HG03571 (cell line): ENCODE results near the gene HMOX1.

Source experiments
- ATAC-seq: cut with Tn5 transposase; IDR thresholded peaks from one replicate; pipeline ENCODE4 v1.9.1; 2021; ENCODE audit not compliant: unreplicated experiment

The HMOX1 gene

GRCh38 chr22:35380537-35381423 is at the start of gene HMOX1:
Gene HMOX1, plus strand, starts transcription at chr22:35381096. Its CDS starts 78 bp downstream, at chr22:35381174.
- ATAC-seq = no peak

DNA sequence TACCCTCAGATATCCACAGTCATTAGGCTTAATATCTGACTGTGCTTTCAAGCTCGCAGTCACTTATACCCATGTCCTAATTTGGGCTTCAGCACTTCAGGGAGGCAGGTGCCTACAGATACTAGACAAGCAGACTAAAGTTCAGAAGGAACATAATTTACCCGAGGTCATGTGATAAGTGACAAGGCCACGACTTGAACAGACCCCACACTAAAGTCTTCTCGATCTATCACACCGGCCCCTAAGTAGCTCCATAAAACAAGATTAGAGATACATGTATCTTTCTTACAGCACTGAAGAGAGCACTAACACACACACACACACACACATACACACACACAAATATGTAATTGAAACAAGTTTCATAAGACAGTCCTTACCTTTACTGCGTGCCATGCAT is 48.6 kb upstream of the HMOX1 start:
- ATAC-seq = no peak

GRCh38 chr22:35333220-35333619 is 47.7 kb upstream of the HMOX1 start:
- no peak for ATAC-seq

DNA sequence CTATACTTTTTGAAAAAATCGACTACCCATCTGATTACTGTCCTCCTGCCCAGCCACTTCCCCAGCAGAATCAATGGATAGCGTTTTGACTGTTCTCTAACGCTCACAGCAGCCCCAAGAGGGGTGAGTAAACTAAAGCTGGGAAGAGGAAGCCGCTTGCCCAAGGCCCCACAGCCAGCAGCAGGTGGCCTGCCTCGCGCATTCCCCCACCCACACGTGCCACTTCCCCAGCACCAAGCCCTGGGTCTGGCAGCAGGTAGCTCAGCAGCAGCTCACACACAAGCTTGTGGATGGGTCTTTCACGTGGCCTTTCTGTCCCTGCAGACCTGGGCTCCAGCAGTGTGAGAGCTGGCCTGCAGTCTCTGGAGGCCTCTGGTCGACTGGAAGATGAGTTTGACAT is 46.9 kb upstream of the HMOX1 start:
- no peak for ATAC-seq

DNA sequence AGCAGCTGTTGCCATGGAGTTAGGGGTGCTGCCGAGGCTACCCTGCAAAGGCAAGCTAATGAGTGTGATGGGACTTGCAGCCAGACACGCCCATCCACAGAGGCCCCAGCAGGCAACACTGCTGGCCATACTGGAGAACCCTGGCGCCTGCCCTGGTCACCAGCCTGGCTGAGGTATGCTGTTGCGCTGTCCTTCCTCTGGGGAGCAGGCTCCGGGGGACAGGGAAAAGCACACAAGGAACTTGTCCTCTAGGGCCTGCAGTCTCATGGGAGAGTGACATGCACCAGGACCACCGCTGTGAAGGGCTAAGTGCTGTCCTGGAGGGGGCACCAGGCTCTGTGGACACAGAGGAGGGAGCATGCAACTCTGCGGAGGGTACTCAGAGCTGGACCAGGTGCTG is 45.4 kb upstream of the HMOX1 start:
- ATAC-seq = no peak

GRCh38 chr22:35335936-35336781 is 44.7 kb upstream of the HMOX1 start:
- no peak for ATAC-seq

GRCh38 chr22:35337932-35338331 is 43.0 kb upstream of the HMOX1 start:
- ATAC-seq = no peak

DNA sequence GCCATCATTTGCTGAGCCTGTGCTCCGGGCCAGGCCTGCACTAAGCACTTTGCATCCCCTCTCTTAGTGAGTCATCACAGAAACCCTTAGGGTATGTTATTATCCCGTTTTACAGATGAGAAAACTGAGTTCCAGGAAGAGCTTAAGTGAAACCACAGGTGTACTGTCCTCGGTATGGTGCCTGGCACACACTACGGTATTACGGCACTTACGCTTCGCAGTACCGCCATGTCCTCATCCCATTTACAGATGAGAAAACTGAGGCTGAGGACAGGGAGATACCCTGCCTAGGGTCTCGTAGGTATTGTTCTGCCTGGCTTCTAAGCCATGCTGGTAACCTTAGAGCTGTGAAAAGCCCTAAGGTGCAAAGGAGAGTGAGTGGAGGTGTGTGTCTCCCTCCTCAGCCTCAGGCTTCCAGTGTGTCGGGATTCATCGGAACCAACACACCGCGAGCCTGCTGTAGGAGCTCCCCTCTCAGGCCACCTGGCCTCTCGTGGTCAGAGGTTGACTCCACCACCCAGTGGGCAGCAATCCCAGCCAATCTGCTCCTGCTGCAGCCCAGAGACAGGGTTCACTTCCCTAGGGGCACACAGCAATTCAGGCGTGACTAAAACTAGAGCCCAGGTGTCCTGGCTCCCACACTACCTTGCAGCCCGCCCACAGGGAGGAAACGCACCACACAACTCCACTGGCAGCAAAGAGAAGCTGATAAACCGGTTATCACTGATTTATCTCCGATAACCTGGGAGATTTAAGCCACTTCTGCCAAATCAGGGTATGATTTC is 39.6 kb upstream of the HMOX1 start:
- no peak for ATAC-seq

GRCh38 chr22:35342390-35342789 is 38.5 kb upstream of the HMOX1 start:
- ATAC-seq = no peak

- ATAC-seq = no peak
These were observed 37.0 kb upstream of the HMOX1 start for GRCh38 chr22:35343664-35344550.

DNA sequence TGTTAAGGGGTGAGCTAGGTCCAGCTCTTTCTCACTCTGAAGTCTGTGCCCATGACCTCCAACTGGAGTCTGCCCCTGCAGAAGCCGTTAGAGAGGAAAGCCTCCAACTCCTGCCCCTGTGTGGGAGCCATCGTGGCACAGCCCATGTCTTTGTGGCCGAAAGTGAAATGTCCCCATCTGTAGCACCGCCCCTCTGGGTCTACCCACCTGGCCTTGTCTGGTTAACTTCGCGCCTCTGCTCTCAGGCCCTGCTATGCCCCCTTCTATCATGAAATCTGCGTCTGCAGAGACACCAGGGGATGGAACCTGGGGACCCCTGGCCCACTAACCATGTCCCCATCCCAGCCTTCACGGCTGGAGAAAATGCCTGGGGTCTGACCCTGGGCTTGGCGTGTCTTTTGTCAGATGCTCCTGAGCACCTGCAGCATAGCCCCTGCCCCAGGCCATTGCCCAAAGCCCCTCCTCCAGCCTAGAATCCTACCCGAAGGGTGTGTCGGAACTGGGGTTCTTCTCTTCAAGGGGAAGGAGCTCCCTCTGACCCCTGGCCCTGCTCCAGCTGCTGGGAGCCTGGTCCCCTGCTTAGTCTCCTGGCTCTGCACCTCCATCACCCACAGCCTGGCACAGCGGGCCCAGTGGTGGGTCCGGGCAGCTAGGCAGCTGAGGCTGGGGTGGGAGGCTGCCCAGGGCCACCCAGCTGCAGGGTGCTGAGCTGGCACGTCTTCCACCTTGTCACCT is 35.8 kb upstream of the HMOX1 start:
- ATAC-seq = no peak

DNA sequence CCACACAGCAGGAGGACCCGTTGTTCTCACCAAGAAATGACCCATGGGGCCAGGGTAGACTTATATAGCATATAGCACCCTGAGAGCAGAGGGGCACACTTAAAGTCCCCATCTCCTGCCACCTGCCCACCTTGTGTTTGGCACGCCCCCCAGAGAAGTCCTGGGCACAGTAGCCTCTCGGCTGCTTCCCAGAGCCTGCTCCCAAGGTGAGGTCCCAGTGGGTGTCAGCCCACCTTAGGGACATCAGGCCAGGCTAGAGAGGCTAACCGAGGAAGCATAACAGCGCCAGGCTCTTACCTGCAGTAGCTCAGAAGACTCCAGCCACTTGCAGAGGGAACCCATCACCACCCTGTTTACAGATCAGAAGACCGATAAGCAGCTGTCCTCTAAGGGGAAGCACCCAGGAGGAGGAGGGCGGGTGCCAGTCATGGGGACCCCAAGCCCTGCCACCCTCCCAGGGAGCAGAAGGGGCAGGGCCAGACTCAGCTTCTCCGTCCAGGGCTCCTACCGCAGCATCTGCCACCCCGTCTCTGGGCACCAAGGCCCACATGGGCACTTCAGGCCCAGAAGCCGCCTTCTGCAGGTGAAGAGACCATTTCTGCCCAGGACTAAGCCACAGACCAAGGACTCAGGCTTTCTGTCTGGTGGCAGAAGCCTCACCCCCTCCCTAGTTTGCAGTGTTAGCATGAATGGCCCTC is 34.9 kb upstream of the HMOX1 start:
- ATAC-seq = no peak

GRCh38 chr22:35346596-35347220 is 34.2 kb upstream of the HMOX1 start:
- no peak for ATAC-seq

DNA sequence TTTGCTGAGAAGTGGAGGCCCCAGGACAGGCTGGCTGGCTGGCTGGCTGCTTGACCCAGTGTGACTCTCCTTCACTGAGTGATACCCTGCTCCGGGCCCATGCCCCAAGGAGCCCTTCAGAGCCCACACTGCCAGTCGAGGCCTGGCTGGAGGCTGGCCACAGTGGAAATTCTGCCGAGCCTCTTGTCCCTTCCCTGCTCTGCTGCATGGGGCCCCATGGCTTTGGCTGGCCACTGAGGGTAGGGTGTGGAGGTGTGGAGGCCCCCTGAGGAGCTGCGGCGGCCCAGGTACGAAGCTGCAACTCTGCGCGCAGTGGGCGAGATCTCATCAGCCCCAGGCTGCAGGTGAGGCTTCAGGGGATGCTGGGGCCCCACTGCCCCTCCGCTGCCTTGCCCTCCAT is 33.4 kb upstream of the HMOX1 start:
- ATAC-seq = no peak

DNA sequence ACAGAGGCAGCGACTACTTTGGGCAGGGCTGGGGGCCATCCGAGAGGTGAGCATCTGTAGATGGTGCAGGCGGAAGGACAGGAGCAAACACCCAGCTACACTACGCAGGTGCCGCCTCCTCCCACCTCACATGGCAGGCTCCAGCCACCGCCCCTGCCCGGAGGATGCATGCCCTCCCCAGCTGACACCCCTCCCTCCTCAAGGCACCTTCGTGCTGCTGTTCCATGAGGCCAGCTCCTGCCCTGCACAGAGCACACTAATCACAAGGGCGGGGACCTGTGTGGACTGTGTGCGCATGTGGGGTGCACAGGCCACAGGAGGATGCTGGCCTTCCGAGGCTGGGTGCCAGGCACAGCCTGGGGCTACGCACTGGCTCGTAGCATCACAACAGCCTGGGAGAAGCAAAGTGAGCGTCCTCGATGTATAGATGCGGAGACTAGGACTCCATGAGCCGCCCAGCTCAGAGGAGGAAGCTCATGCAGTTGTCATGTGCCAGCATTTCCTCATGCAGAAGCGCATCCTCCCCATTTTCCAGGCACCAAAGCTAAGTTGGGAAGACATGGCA is 32.8 kb upstream of the HMOX1 start:
- ATAC-seq = no peak

GRCh38 chr22:35348703-35349102 is 32.2 kb upstream of the HMOX1 start:
- ATAC-seq = no peak

- no peak for ATAC-seq
These were observed 31.6 kb upstream of the HMOX1 start for GRCh38 chr22:35349368-35349703.
